ENCODE data around the gene SERPINB12.

Gene SERPINB12

DNA sequence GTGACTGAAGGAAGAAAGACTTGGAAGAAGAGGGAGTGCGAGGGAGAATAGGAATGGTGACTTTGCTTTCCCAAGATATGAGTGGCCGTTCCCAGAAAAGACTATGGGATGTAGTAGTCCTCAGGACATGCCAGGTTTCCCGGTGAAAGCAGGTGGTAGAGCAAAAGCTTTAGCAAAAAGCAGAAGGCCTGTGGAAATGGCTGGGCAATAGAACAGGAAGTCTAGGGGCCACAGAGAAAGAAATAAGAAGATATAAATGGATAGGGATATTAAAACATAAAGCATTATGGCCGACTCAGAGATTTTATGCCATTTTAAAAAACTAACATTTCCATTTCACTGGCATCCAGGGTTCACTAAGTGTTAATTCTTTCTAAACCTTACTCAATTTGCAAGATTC is 43.8 kb downstream of the SERPINB12 start:
- H2AFZ ChIP-seq: no peak overlapping the region
- no peak overlapping the region for H3K9ac ChIP-seq
- H3K4me2 ChIP-seq (ENCODE audit: low read length): no peak overlapping the region
- TF ChIP-seq, protein P1, sequence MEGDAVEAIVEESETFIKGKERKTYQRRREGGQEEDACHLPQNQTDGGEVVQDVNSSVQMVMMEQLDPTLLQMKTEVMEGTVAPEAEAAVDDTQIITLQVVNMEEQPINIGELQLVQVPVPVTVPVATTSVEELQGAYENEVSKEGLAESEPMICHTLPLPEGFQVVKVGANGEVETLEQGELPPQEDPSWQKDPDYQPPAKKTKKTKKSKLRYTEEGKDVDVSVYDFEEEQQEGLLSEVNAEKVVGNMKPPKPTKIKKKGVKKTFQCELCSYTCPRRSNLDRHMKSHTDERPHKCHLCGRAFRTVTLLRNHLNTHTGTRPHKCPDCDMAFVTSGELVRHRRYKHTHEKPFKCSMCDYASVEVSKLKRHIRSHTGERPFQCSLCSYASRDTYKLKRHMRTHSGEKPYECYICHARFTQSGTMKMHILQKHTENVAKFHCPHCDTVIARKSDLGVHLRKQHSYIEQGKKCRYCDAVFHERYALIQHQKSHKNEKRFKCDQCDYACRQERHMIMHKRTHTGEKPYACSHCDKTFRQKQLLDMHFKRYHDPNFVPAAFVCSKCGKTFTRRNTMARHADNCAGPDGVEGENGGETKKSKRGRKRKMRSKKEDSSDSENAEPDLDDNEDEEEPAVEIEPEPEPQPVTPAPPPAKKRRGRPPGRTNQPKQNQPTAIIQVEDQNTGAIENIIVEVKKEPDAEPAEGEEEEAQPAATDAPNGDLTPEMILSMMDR (IDR thresholded peaks at IDR 0.05): no peak
- no peaks in the 10 kb centered on the region for H3K27me3 ChIP-seq (ENCODE audit: control insufficient read depth, insufficient read depth, low read length)
- H3K9me3 ChIP-seq (ENCODE audit: control insufficient read depth, low read length): no peaks in the 10 kb centered on the region
- H3K79me2 ChIP-seq: no peaks in the 10 kb centered on the region
- no peaks in the 10 kb centered on the region for H3K36me3 ChIP-seq (ENCODE audit: control insufficient read depth, insufficient read depth, low read length)
- no peak overlapping the region for H3K27ac ChIP-seq
- H3K4me3 ChIP-seq (ENCODE audit: low read depth, low read length): no peak overlapping the region
- H3K4me1 ChIP-seq: no peaks in the 10 kb centered on the region

DNA sequence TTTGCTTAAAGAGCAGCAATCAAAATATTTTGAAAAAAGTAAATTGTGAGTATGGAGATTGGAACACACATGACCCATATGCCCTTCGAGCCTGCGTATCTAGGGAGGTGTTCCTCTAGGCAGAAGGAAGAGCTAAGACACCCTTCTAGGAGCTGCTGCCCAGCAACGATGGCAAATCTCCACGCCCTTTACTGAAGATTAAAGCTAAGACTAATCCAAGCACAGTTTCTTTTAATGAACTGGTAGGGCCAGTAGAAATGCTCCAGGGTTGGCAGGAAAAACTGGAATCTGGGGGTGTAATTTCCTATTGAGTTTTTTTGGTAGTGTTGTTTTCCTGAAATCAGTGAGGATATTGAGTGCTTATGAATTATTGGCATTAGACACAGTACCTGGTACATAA is 44.3 kb downstream of the SERPINB12 start:
- no peaks in the 10 kb centered on the region for H3K9me3 ChIP-seq (ENCODE audit: control insufficient read depth, low read length)
- H3K27ac ChIP-seq: no peak overlapping the region
- H3K79me2 ChIP-seq: no peaks in the 10 kb centered on the region
- no peaks in the 10 kb centered on the region for H3K4me1 ChIP-seq
- TF ChIP-seq, protein P1 (IDR thresholded peaks at IDR 0.05): no peak
- H3K4me3 ChIP-seq (ENCODE audit: low read depth, low read length): no peak overlapping the region
- H2AFZ ChIP-seq: no peak overlapping the region
- H3K4me2 ChIP-seq (ENCODE audit: low read length): no peak overlapping the region
- H3K36me3 ChIP-seq (ENCODE audit: control insufficient read depth, insufficient read depth, low read length): no peaks in the 10 kb centered on the region
- no peaks in the 10 kb centered on the region for H3K27me3 ChIP-seq (ENCODE audit: control insufficient read depth, insufficient read depth, low read length)
- no peak overlapping the region for H3K9ac ChIP-seq

DNA sequence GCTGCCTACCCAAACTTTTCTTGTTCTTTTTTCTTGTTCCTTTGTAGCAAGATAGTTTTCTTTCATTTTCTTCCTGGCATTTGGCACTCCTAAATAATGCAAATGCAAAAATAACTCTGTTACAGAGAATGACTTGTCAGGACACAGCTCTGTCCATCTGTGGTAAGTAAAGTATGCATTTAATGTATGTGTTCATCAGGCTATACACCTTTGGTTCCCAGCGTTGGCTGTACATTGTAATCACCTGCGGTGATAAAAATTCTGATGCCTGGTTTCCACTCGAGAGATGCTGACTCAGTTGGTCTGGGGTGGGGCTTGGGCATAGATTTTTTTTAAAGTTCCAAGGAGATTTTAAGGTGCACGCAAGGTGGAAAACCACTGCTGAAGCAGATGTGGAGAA is 44.8 kb downstream of the SERPINB12 start, which contains the start of gene SERPINB13:
SERPINB13 (plus strand) TSS at position 378 of the 400 bp plus-strand sequence. CDS start 1,325 bp downstream, outside the sequence.
- Histone ChIP-seq H3K27ac (no peak within 1 kb of the TSS), H3K4me1 (no peaks in the 10 kb centered on the region), H3K9me3 (ENCODE audit: control insufficient read depth, low read length) (no peaks in the 10 kb centered on the region), H3K36me3 (ENCODE audit: control insufficient read depth, insufficient read depth, low read length) (no peaks in the 10 kb centered on the region), H2AFZ (no peak within 1 kb of the TSS), H3K4me3 (ENCODE audit: low read depth, low read length) (no peak within 1 kb of the TSS), H3K4me2 (ENCODE audit: low read length) (no peak within 1 kb of the TSS), H3K27me3 (ENCODE audit: control insufficient read depth, insufficient read depth, low read length) (no peaks in the 10 kb centered on the region), H3K79me2 (no peaks in the 10 kb centered on the region), H3K9ac (no peak within 1 kb of the TSS)
- TF ChIP-seq, protein P1 (IDR thresholded peaks at IDR 0.05): no peak

DNA sequence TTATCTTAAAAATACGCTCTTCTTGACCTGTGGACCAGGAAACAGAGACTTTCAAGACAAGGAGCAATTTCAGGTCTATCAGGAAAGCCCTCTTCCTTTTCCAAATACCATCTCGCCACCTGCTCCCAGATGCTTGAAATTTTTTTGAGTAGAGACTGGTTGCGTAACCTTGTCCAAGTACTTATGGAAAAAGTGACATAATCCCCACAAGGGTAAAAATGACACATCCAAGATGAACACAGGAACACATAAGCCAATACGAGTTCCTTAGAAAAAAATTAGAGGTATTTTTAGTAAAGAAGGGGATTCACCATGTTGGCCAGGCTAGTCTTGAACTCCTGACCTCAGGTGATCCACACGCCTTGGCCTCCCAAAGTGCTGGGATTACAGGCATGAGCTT is 46.7 kb downstream of the SERPINB12 start:
- H3K9me3 ChIP-seq (ENCODE audit: control insufficient read depth, low read length): no peaks in the 10 kb centered on the region
- TF ChIP-seq, protein P1 (IDR thresholded peaks at IDR 0.05): no peak
- H3K4me1 ChIP-seq: no peaks in the 10 kb centered on the region
- no peak overlapping the region for H3K4me3 ChIP-seq (ENCODE audit: low read depth, low read length)
- H3K9ac ChIP-seq: no peak overlapping the region
- no peaks in the 10 kb centered on the region for H3K27me3 ChIP-seq (ENCODE audit: control insufficient read depth, insufficient read depth, low read length)
- no peak overlapping the region for H3K27ac ChIP-seq
- H3K4me2 ChIP-seq (ENCODE audit: low read length): no peak overlapping the region
- H2AFZ ChIP-seq: no peak overlapping the region
- no peaks in the 10 kb centered on the region for H3K36me3 ChIP-seq (ENCODE audit: control insufficient read depth, insufficient read depth, low read length)
- no peaks in the 10 kb centered on the region for H3K79me2 ChIP-seq

DNA sequence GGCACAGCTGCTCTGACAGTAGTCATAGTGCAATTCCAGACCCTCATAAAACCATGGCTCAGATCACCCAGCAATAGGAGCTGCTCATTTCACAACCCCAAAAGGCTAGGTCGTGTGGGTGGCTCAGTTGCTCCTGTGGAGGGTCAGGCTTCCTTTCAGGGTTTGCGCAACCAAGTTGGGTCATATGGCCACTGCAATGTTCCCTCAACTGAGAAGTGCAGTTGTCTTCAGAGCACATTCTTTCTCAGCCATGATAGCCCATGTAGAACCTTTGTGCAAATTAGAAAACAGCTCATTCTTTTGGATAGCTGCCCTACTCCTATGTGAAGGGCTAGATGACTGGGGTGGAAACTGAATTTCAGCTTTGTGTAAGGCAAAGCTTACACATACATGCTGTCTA is 48.2 kb downstream of the SERPINB12 start:
- Histone ChIP-seq H2AFZ (no peak overlapping the region), H3K9ac (no peak overlapping the region), H3K4me2 (ENCODE audit: low read length) (no peak overlapping the region), H3K27me3 (ENCODE audit: control insufficient read depth, insufficient read depth, low read length) (no peaks in the 10 kb centered on the region), H3K27ac (no peak overlapping the region), H3K36me3 (ENCODE audit: control insufficient read depth, insufficient read depth, low read length) (no peaks in the 10 kb centered on the region), H3K9me3 (ENCODE audit: control insufficient read depth, low read length) (no peaks in the 10 kb centered on the region), H3K4me3 (ENCODE audit: low read depth, low read length) (no peak overlapping the region), H3K4me1 (no peaks in the 10 kb centered on the region), H3K79me2 (no peaks in the 10 kb centered on the region)
- TF ChIP-seq, protein P1 (IDR thresholded peaks at IDR 0.05): no peak

Data from parathyroid adenoma (tissue), 2 donors.